ENCODE results near the gene CHSY3.

The CHSY3 gene

DNA sequence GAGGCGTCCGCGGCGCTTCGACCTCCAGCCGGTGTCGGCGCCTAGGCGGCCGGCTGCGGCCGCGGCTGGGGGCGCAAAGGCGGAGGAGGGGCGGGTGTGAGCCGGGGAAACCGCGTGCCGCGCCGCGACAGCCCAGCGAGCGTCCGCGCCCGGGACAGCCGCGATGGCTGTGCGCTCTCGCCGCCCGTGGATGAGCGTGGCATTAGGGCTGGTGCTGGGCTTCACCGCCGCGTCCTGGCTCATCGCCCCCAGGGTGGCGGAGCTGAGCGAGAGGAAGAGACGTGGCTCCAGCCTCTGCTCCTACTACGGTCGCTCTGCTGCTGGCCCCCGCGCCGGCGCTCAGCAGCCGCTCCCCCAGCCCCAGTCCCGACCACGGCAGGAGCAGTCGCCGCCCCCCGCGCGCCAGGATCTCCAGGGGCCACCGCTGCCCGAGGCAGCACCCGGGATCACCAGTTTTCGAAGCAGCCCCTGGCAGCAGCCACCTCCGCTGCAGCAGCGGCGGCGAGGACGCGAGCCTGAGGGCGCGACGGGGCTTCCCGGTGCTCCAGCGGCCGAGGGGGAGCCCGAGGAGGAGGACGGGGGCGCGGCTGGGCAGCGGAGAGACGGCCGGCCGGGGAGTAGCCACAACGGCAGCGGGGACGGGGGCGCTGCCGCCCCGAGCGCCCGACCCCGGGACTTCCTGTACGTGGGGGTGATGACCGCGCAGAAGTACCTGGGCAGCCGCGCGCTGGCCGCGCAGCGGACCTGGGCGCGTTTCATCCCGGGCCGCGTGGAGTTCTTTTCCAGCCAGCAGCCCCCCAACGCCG lies 605 bp downstream of the CHSY3 start:
- Histone ChIP-seq H3K4ac (ENCODE audit: low read depth in 1 of 2, low read length in 2 of 2) (peak overlapping the region in 1 of 2 experiments; percentile 75), H3K9me3 (ENCODE audit: control insufficient read depth, low read length) (no peaks in the 10 kb centered on the region), H3K36me3 (ENCODE audit: control insufficient read depth in 1 of 2, insufficient read depth in 2 of 2, low read depth in 1 of 2, low read length in 2 of 2) (peaks cover 0 to 2% of the 10 kb centered on the region in 2 experiments), H2AFZ (ENCODE audit: low read depth, low read length) (peak overlapping the region; percentile 85), H2BK120ac (ENCODE audit: low read depth, low read length) (no peak overlapping the region), H3K4me3 (ENCODE audit: insufficient read depth in 1 of 2, low read depth in 1 of 2, low read length in 2 of 2) (peak overlapping the region; percentile 71 to 78), H3K79me1 (replicated peaks; ENCODE audit: low read length, poor library complexity, severe bottlenecking) (peaks cover 2% of the 10 kb centered on the region), H2AK5ac (ENCODE audit: low read length, severe bottlenecking) (no peak overlapping the region), H4K8ac (ENCODE audit: low read length) (peak overlapping the region; percentile 60), H4K91ac (ENCODE audit: low read length) (peak overlapping the region; percentile 82), H3K27ac (ENCODE audit: low read length, poor library complexity, severe bottlenecking) (no peak overlapping the region), H3K27me3 (ENCODE audit: control insufficient read depth in 1 of 2, insufficient read depth in 1 of 2, low read length in 2 of 2) (no peaks in the 10 kb centered on the region), H3K4me1 (ENCODE audit: control insufficient read depth, insufficient read depth, low read depth, low read length) (peaks cover 20% of the 10 kb centered on the region), H2BK5ac (ENCODE audit: low read depth, low read length, poor library complexity, severe bottlenecking) (no peak overlapping the region), H3K23ac (ENCODE audit: low read length in 2 of 2) (peak overlapping the region in 1 of 2 experiments; percentile 98), H3K9ac (ENCODE audit: low read length) (peak overlapping the region; percentile 70), H2BK12ac (ENCODE audit: low read length in 2 of 2) (peak overlapping the region in 1 of 2 experiments; percentile 70), H2BK15ac (ENCODE audit: low read depth, poor library complexity, severe bottlenecking) (peak overlapping the region; percentile 88), H3K4me2 (ENCODE audit: low read length, poor library complexity, severe bottlenecking) (peak overlapping the region; percentile 100), H3K18ac (ENCODE audit: low read depth in 1 of 2, low read length in 2 of 2) (peak overlapping the region; percentile 7 to 95), H3K14ac (ENCODE audit: low read length in 2 of 2) (peak overlapping the region in 1 of 2 experiments; percentile 93)
- DNase-seq, result peak; percentile 45
- under 1% methylated on average over 71 of the region's 105 CpGs for WGBS

DNA sequence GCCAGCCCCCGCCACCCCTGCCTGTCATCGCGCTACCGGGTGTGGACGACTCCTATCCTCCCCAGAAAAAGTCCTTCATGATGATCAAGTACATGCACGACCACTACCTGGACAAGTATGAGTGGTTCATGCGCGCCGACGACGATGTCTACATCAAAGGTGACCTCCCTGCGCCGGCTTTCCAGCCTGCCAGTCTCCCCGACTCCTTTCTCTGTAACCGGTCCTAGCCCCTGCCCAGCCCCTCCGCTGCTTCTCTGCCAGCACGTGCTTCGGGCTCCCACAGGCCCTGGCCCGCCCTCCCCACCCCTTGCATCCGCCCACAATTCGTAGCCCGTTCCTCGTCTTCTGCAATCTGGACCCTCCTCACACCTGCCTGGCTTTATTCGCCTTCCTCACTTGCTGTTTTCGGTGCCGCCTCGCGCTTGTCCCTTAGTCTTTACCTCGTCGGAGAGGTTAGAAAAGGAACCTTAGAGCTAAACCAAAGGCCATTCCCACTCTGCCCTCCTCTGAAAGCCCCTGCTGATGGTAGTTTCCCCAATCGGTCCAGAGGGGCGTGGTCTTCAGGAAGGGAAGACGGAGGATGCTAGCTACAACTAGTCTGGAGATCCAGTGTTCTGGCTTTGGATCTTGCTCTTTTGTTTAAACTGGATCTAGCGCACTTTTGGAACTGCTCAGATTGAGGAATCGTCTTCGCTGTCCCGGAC lies 1.4 kb downstream of the CHSY3 start:
- Histone ChIP-seq H3K4me2 (ENCODE audit: low read length, poor library complexity, severe bottlenecking) (peak overlapping the region; percentile 100), H3K4me1 (ENCODE audit: control insufficient read depth, insufficient read depth, low read depth, low read length) (peaks cover 20% of the 10 kb centered on the region)
- peak; percentile 53 for DNase-seq

DNA sequence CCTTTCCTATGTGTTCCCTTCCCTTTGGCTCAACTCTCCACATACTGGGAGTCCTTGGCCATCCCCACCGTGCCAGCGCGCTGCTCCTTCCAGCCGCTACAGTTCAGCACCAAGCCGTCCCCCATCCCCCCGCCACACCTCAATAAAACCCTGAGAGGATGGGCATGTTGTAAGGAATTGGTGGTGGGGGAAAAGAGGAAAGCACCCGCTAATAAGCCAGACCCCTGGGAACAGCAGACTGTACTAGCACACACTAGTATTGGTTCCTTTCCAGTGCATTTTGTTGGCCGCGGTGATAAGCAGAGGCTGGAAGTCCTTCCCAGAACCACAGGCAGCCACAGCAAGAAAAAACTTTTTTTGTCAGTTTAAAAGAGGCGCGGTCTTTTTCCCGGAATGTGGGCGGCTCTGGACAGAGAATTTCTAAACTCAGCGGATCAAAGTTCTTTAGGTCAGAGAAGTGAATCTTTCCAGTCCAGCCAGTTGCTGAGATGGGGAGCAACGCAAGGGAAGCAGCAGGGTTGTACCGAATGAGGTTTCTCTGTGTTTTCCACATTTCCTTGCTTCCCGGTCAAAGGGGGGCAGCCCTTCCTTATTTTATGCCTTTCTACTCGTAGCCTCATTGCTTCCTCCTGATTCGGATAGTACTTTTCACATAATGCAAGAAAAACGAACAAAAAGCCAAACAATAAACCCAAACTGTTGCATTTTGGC lies 2.1 kb downstream of the CHSY3 start:
- H2BK120ac ChIP-seq (ENCODE audit: low read depth, low read length), result no peak overlapping the region
- peak; percentile 64 for DNase-seq
- peaks cover 2% of the 10 kb centered on the region for H3K79me1 ChIP-seq (replicated peaks; ENCODE audit: low read length, poor library complexity, severe bottlenecking)
- no peak overlapping the region for H3K27ac ChIP-seq (ENCODE audit: low read length, poor library complexity, severe bottlenecking)
- no peak overlapping the region for H4K91ac ChIP-seq (ENCODE audit: low read length)
- no peak overlapping the region for H2AK5ac ChIP-seq (ENCODE audit: low read length, severe bottlenecking)
- no peak overlapping the region for H3K23ac ChIP-seq (ENCODE audit: low read length in 2 of 2)
- H3K14ac ChIP-seq (ENCODE audit: low read length in 2 of 2), result no peak overlapping the region
- H3K4me2 ChIP-seq (ENCODE audit: low read length, poor library complexity, severe bottlenecking), result peak overlapping the region; percentile 100
- H2BK12ac ChIP-seq (ENCODE audit: low read length in 2 of 2), result no peak overlapping the region
- H3K4me3 ChIP-seq (ENCODE audit: insufficient read depth in 1 of 2, low read depth in 1 of 2, low read length in 2 of 2), result peak overlapping the region in 1 of 2 experiments; percentile 78
- no peak overlapping the region for H2BK5ac ChIP-seq (ENCODE audit: low read depth, low read length, poor library complexity, severe bottlenecking)
- 0% methylated on average over 11 of the region's 20 CpGs for WGBS
- H3K4me1 ChIP-seq (ENCODE audit: control insufficient read depth, insufficient read depth, low read depth, low read length), result peaks cover 20% of the 10 kb centered on the region
- peak overlapping the region; percentile 29 for H4K8ac ChIP-seq (ENCODE audit: low read length)
- H3K36me3 ChIP-seq (ENCODE audit: control insufficient read depth in 1 of 2, insufficient read depth in 2 of 2, low read depth in 1 of 2, low read length in 2 of 2), result peaks cover 0 to 2% of the 10 kb centered on the region in 2 experiments
- H3K9ac ChIP-seq (ENCODE audit: low read length), result peak overlapping the region; percentile 71
- H2BK15ac ChIP-seq (ENCODE audit: low read depth, poor library complexity, severe bottlenecking), result no peak overlapping the region
- H3K18ac ChIP-seq (ENCODE audit: low read depth in 1 of 2, low read length in 2 of 2), result peak overlapping the region in 1 of 2 experiments; percentile 69
- no peaks in the 10 kb centered on the region for H3K27me3 ChIP-seq (ENCODE audit: control insufficient read depth in 1 of 2, insufficient read depth in 1 of 2, low read length in 2 of 2)
- no peak overlapping the region for H3K4ac ChIP-seq (ENCODE audit: low read depth in 1 of 2, low read length in 2 of 2)
- H3K9me3 ChIP-seq (ENCODE audit: control insufficient read depth, low read length), result no peaks in the 10 kb centered on the region
- H2AFZ ChIP-seq (ENCODE audit: low read depth, low read length), result no peak overlapping the region

More for the DNA sequence above, 1.4 kb downstream of the CHSY3 start:
- Histone ChIP-seq H3K9me3 (ENCODE audit: control insufficient read depth, low read length) (no peaks in the 10 kb centered on the region), H2BK120ac (ENCODE audit: low read depth, low read length) (no peak overlapping the region), H3K4ac (ENCODE audit: low read depth in 1 of 2, low read length in 2 of 2) (peak overlapping the region in 1 of 2 experiments; percentile 67), H2AFZ (ENCODE audit: low read depth, low read length) (no peak overlapping the region), H3K79me1 (replicated peaks; ENCODE audit: low read length, poor library complexity, severe bottlenecking) (peaks cover 2% of the 10 kb centered on the region), H3K18ac (ENCODE audit: low read depth in 1 of 2, low read length in 2 of 2) (peak overlapping the region in 1 of 2 experiments; percentile 95), H2BK12ac (ENCODE audit: low read length in 2 of 2) (no peak overlapping the region), H3K4me3 (ENCODE audit: insufficient read depth in 1 of 2, low read depth in 1 of 2, low read length in 2 of 2) (peak overlapping the region; percentile 71 to 78), H4K91ac (ENCODE audit: low read length) (no peak overlapping the region), H3K9ac (ENCODE audit: low read length) (peak overlapping the region; percentile 71), H2AK5ac (ENCODE audit: low read length, severe bottlenecking) (no peak overlapping the region), H3K36me3 (ENCODE audit: control insufficient read depth in 1 of 2, insufficient read depth in 2 of 2, low read depth in 1 of 2, low read length in 2 of 2) (peaks cover 0 to 2% of the 10 kb centered on the region in 2 experiments), H4K8ac (ENCODE audit: low read length) (no peak overlapping the region), H3K27me3 (ENCODE audit: control insufficient read depth in 1 of 2, insufficient read depth in 1 of 2, low read length in 2 of 2) (no peaks in the 10 kb centered on the region), H3K23ac (ENCODE audit: low read length in 2 of 2) (peak overlapping the region in 1 of 2 experiments; percentile 98), H3K27ac (ENCODE audit: low read length, poor library complexity, severe bottlenecking) (no peak overlapping the region), H2BK5ac (ENCODE audit: low read depth, low read length, poor library complexity, severe bottlenecking) (no peak overlapping the region), H3K14ac (ENCODE audit: low read length in 2 of 2) (peak overlapping the region in 1 of 2 experiments; percentile 65), H2BK15ac (ENCODE audit: low read depth, poor library complexity, severe bottlenecking) (peak overlapping the region; percentile 84)
- WGBS, result under 1% methylated on average over 34 of the region's 37 CpGs
